Measurements from ENCODE around the gene SEZ6. TPM values are rescaled to one million over a fixed set of nuclear protein-coding genes. Genes with fewer than 3 reads are reported as not detected.

SEZ6 gene
- total RNA-seq, 1 experiment from 2014 or later, result not detected

- TF ChIP-seq CTCF (IDR thresholded peaks at IDR 0.05; ENCODE audit: unreplicated experiment), result no peak
- H3K36me3 Mint-ChIP-seq (ENCODE audit: insufficient read depth, unreplicated experiment), result peaks cover 55% of the 10 kb centered on the region
- H3K4me1 Mint-ChIP-seq (ENCODE audit: insufficient read depth, unreplicated experiment), result peaks cover 30% of the 10 kb centered on the region
- H3K27ac Mint-ChIP-seq (ENCODE audit: low read depth, unreplicated experiment), result no peak overlapping the region
- intact Hi-C loops (cut with micrococcal nuclease), result no loop called here
- no peaks in the 10 kb centered on the region for H3K9me3 Mint-ChIP-seq (ENCODE audit: unreplicated experiment)
- no TSS peak for BruUV-seq (replicated peaks)
- CTCF ChIA-PET, result interaction anchor here (1.0 to 2.0 kb wide), 4 partner anchors 9 to 162 kb away, joined by 3 to 17 read pairs (median 10); partner anchors contain the start of gene FLOT2
- H3K27me3 Mint-ChIP-seq (ENCODE audit: insufficient read depth, unreplicated experiment), result no peaks in the 10 kb centered on the region
- POLR2A ChIA-PET, result interaction anchor here (2.1 to 4.5 kb wide), 4 partner anchors 9 to 179 kb away, joined by 8 to 21 read pairs (median 13); partner anchors contain the start of genes FLOT2, NEK8 and PHF12
- no peak overlapping the region for H3K4me3 Mint-ChIP-seq (ENCODE audit: unreplicated experiment)
- no peak for DNase-seq (ENCODE audit: unreplicated experiment)
These were observed 99.0 kb downstream of the SEZ6 start for GRCh38 chr17:28906706-28907438.

- no peak overlapping the region for H3K27ac Mint-ChIP-seq (ENCODE audit: low read depth, unreplicated experiment)
- H3K4me3 Mint-ChIP-seq (ENCODE audit: unreplicated experiment), result no peak overlapping the region
- no peaks in the 10 kb centered on the region for H3K27me3 Mint-ChIP-seq (ENCODE audit: insufficient read depth, unreplicated experiment)
- ChIA-PET POLR2A (interaction anchor here (2.4 to 4.5 kb wide), 2 partner anchors 21 to 179 kb away, joined by 12 to 21 read pairs; partner anchors contain the start of gene NEK8), CTCF (interaction anchor here (1.0 to 5.8 kb wide), 3 partner anchors 8 to 161 kb away, joined by 3 to 43 read pairs (median 11); partner anchors contain the start of gene FLOT2)
- peaks cover 49% of the 10 kb centered on the region for H3K36me3 Mint-ChIP-seq (ENCODE audit: insufficient read depth, unreplicated experiment)
- no peak for DNase-seq (ENCODE audit: unreplicated experiment)
- intact Hi-C loops (cut with micrococcal nuclease), result no loop called here
- no peak for TF ChIP-seq CTCF (IDR thresholded peaks at IDR 0.05; ENCODE audit: unreplicated experiment)
- peaks cover 35% of the 10 kb centered on the region for H3K4me1 Mint-ChIP-seq (ENCODE audit: insufficient read depth, unreplicated experiment)
- no TSS peak for BruUV-seq (replicated peaks)
- H3K9me3 Mint-ChIP-seq (ENCODE audit: unreplicated experiment), result no peaks in the 10 kb centered on the region
These were observed 99.6 kb downstream of the SEZ6 start for GRCh38 chr17:28906276-28906675.

Other genes starting within 250 kb of the SEZ6 start
- gene FAM222B, start 163.2 kb downstream of the SEZ6 start, total RNA-seq (2022), result 18.5 and 22.2 TPM in 2 replicates
- gene ERAL1, start 151.0 kb downstream of the SEZ6 start, total RNA-seq (2022), result 51.6 and 53.7 TPM in 2 replicates
- gene FLOT2, start 108.3 kb downstream of the SEZ6 start, total RNA-seq (2022), result 98.5 and 126 TPM in 2 replicates
- 9.1 and 9.5 TPM in 2 replicates for gene DHRS13, start 103.0 kb downstream of the SEZ6 start, total RNA-seq (2022)
- 37.6 and 38.2 TPM in 2 replicates for gene PHF12, start 54.5 kb downstream of the SEZ6 start, total RNA-seq (2022)
- not detected in 2 replicates for gene PIPOX, start 37.1 kb upstream of the SEZ6 start, total RNA-seq (2022)
- gene MYO18A, start 174.4 kb upstream of the SEZ6 start, total RNA-seq (2022), result 24.0 and 24.8 TPM in 2 replicates
- gene CRYBA1, start 240.8 kb upstream of the SEZ6 start, total RNA-seq (2022), result not detected in 2 replicates